GM21825 (cell line): Measurements from ENCODE around the gene RNF26.

Source experiments
- ATAC-seq: cut with Tn5 transposase; IDR thresholded peaks from one replicate; pipeline ENCODE4 v1.9.1; 2021; ENCODE audit warnings: mild to moderate bottlenecking, moderate library complexity; ENCODE audit not compliant: unreplicated experiment

RNF26 gene

GRCh38 chr11:119369132-119369925 is 35.0 kb downstream of the RNF26 start:
- ATAC-seq = no peak

DNA sequence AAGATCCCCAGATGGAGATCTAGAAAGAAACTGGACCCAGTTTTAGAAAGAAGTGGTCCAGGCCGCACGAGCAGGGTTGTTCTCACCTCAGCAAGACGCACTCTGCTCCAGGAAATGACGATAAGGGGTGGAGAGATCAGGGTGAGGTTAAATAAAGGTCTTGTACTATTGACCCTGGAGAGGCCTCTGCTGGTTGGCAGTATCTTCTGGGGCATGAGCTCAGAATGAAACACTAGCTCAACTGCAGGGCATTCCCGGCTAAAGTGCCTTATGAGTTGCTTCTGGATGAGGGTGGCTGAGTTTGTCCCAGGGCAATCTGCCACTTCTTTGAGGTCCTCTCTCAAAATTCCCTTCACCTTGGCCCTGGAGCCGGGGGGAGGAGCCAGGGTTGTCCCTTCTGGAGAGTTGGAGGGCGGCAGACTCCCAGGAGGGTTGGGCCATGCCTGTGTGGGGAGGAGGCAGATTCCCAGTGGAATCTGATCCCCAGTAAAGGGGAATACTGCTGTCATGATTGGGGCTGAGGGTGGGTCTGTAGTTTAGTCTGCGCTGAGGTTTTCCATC is 36.2 kb downstream of the RNF26 start:
- no peak for ATAC-seq

DNA sequence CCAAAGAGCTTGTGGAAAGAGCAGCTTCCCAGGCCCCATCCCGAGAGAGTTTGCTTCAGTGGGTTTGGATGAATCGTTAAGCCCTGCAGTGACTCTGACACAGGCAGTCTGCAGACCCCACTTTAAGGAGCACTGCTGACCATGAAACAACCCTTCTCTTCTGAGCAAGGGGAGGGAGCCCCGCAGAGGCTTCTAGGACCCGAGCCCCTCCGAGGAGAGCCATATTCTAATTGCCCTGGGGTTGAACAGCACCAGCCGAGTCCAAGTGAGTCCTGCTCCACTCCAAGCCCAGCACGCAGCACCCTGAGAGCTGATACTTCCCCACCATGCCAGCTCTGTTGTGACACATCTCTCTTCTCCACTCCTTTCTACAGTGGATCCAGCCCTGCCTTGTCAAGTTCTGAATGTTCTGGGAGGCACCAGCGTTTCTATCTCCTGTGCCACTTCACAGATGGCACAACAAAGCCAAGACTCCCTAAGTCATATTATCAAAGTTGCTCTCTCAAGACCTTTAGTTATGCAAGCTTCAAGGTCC is 36.8 kb downstream of the RNF26 start:
- no peak for ATAC-seq

- ATAC-seq = no peak
Measured at GRCh38 chr11:119371778-119372182, 37.5 kb downstream of the RNF26 start.

GRCh38 chr11:119372260-119373058 is 38.1 kb downstream of the RNF26 start:
- no peak for ATAC-seq

GRCh38 chr11:119373059-119373920 is 39.0 kb downstream of the RNF26 start:
- ATAC-seq = no peak

- no peak for ATAC-seq
Measured at GRCh38 chr11:119373921-119374631, 39.7 kb downstream of the RNF26 start.

- ATAC-seq = no peak
Measured at GRCh38 chr11:119374632-119375336, 40.5 kb downstream of the RNF26 start.

GRCh38 chr11:119375337-119376196 is 41.2 kb downstream of the RNF26 start:
- no peak for ATAC-seq

DNA sequence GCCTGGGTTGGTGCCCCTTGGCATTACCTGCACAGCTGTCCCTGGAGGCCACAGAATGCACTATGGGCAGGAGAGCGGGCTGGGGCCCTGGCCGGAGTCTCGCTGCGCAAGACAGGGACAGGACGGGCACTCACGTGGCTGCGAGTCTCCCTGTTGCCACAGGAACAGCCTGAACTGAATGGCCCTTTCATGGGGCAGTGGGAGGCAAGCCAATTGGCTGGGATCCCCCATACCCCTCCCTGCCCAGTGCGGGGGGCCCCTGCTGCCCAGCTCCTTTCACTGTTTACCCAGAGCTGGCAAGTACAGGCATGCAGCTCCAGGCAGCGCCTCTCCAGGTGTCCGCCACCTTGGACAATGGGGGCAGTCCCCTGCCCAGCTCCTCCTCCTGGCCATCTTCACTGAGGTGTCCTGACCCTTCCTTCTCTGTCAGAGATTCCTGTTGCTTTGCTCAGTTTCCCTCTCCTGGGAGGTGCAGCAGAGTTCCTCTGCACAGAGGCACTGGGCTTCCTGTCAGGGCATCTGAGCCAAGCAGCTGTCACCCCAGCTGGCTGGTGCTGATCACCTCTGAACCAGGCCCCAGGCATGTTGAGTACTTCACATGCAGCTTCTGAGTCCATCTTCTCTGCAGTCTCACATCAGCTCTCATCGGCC is 42.0 kb downstream of the RNF26 start:
- no peak for ATAC-seq

- no peak for ATAC-seq
Measured at GRCh38 chr11:119377112-119377901, 43.0 kb downstream of the RNF26 start.

DNA sequence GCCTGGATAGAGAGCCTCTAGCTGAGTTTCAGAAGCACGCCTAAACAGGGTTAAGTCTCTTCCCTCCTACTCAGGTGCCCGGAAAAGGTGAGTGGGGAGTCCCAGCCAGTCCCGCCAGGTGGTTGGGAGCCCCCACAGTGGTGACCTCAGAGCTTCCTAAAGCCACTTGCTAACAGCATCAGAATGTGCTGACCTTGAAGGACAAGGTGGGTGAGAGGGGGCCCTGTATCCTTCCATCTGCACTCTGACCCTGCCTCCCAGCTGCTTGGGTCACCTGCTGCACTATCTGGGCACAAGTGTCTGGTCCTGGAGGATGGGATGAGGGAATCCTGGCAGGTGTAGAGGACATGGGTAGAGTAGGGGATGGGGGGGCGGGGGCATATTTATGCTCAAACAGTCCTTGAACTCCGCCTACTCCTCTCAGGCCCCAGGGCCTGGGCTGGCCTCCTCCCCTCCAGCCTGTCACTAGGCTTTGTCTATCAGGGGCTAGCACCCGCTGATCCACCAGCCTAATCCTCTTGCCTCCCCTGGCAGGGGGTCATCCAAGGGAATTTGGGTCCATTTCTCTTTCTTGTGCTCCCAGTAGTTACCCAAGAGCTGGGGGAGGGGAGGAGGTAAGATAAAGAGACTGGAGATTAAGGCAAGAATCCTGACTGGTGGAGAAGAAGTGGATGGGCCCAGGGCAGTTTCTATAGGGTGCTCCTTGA is 43.8 kb downstream of the RNF26 start:
- ATAC-seq = no peak

DNA sequence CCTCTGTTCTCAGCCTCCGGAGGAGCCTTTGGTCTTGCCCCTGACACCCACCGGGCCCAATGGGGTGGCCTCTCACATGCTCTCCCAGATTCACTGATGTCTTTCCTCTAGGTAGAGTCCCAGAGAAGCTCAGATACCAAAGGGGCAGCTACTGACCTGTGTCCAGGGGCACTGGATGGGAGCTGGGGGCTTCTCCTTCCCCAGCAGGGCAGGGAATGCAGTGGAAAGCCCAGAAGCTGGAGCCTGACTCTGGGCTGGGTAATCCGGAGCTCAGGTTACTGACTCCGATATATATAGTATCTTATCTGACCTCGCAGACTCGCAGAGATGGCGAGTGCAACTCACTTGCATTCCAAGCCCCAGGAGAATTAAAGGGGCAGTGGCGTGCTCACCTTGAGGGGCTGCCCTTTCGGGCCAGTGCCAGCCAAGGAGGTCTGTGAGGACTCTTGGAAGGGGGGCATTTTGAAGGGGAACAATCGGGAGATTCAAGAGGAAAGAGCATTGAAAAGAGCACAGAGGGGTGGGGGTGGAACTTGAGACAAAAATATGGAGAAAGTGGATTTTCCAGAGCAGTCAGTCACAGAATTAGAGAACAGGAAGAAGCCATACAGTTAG is 44.6 kb downstream of the RNF26 start:
- ATAC-seq = no peak

GRCh38 chr11:119380160-119380826 is 46.0 kb downstream of the RNF26 start:
- no peak for ATAC-seq

DNA sequence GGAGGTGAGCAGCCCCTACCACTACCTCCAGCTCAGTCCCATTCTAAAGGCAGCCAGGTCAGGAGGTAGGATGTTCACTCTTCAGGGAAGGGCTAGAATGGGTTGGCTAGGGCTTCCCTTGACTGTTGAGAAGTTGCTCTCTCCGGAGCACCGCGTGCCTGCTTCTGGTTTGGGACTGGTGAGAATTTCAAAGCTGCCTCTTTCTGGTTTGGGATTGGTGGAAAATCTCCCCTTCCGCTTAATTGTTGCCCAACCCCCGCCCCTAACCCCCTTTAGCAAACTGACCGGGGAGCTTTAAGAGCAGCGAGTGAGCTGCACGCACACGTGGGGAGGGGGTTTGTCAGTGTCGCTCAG is 46.5 kb downstream of the RNF26 start:
- ATAC-seq = no peak
